Hypothalamus (tissue), 51 donors: ENCODE measurements around the gene RAB42.
"Not testable (repeated sequence)": the region's sequence is repeated elsewhere in the genome, so short reads cannot be mapped to it uniquely, and the experiment has no call there.

Source experiments
- DNase-seq, 51 donors: peaks; one replicate each; lab custom pipeline; 2025; lab: John Stamatoyannopoulos, UW

RAB42 gene

DNA sequence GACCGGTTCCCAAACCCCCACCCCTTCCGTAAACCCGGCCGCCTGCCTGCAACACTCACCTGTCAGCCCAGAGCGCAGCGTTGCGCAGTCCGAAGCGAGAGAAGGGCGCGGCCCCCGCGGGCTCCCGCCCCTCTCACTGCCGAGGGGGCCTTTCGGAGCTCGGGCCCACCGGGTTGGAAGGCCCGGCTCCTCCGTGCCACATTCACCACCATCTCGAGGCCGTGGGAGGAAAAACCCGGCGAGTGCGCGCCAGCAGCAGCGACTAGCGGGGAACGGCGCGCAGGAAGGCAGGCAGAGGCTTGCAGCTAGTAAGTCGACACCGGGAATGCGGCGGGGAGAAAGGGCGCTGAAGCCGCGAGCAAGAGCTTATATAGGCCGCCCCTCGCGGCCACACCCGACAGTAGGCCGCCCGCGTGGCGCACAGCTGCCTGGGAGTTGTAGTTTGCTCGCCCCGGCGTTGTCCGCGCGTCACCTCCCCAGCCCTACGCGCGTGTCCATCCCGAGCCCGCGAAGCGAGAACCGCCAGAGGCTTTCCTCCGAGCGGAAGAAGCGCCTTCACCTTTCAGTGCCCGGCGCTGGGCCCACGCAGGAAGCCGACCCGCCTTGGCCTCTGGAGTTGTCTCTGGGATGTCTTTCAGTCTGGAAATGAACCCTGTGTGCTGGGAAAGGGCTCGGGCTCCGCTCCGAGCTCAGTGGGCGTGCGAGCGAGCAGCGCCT is 10.4 kb upstream of the RAB42 start:
- DNase-seq, result peak; percentile 29 to 96 (median 90)

GRCh38 chr1:28582248-28582615 is 9.8 kb upstream of the RAB42 start:
- DNase-seq, result no peak

- not testable (repeated sequence) for DNase-seq
Measured at GRCh38 chr1:28586585-28587391, 5.3 kb upstream of the RAB42 start.

- DNase-seq, result peak in 1 of 51 donors; percentile 4
Measured at GRCh38 chr1:28592321-28593071, 431 bp downstream of the RAB42 start.

DNA sequence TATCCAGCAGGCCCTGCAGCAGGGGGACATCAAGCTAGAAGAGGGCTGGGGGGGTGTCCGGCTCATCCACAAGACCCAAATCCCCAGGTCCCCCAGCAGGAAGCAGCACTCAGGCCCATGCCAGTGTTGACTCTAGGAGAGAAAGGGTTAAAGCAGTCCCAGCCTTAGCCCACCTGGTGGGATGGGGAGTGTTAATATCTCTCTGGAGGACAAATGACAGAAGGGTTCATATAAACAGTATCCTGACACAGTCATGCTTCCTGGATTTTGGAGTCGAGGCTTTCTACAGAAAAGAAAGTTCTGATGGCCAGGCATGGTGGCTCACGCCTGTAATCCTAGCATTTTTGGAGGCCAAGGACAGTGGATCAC is 1.9 kb downstream of the RAB42 start:
- not testable (repeated sequence) for DNase-seq

GRCh38 chr1:28594686-28595411 is 2.8 kb downstream of the RAB42 start:
- peak in 6 of 51 donors; percentile 3 to 14 (median 10) for DNase-seq

- no peak for DNase-seq
Measured at GRCh38 chr1:28595412-28596191, 3.5 kb downstream of the RAB42 start.

DNA sequence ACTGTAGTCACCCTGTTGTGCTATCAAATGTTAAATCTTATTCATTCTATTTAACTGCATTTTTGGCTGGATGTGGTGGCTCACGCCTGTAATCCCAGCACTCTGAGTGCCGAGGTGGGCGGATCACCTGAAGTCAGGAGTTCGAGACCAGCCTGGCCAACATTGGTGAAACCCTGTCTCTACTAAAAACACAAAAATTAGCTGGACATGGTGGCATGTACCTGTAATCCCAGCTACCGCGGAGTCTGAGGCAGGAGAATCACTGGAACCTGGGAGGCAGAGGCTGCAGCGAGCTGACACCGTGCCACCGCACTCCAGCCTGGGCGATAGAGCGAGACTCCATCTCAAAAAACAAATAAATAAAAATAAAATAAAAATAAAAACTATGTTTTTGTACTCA is 4.2 kb downstream of the RAB42 start:
- not testable (repeated sequence) for DNase-seq

DNA sequence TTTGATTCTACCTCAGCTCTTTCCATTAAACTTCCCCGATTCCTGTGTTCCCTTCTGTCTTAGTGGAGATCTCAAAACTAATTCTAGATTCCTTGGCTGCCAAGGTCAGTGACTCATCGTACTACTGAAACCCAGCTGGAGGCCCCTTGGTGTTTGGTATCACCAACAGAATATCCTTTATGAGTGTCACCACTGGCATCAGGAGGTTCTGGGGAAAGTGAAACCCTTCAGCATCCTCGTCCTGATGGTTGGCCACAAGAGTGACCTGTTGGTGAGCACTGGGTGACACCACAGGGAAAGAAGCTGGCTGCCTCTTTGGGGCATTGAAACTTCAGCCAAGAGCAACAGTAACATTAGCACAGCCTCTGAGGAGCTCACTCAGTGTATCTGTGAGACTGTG is 9.6 kb downstream of the RAB42 start:
- DNase-seq, result no peak

GRCh38 chr1:28602536-28603439 is 10.7 kb downstream of the RAB42 start:
- DNase-seq, result peak in 29 of 51 donors; percentile 4 to 76 (median 31)

- no peak for DNase-seq
Measured at GRCh38 chr1:28604411-28604810, 12.3 kb downstream of the RAB42 start.

DNA sequence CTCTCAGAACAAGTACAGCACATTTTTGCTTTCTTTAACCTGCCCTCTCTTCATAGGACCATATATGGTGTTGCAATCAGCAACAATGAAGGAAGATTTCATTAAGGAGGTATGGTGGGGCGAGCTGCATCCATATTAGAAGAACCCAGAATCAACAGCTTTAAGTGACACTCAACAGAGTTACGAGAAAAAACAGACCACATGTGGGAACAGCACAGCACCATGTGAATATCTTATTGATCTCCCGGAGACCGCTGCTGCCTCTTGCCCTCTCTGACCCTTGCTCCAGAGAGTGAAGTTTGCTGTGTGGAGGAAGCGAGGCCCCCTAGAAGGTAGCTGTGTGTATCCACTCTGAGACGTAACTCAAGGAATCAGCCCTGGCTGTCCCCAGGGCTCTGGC is 12.9 kb downstream of the RAB42 start:
- DNase-seq, result no peak

- DNase-seq, result no peak
Measured at GRCh38 chr1:28606771-28607170, 14.7 kb downstream of the RAB42 start.

- no peak for DNase-seq
Measured at GRCh38 chr1:28613175-28613574, 21.1 kb downstream of the RAB42 start.

- no peak for DNase-seq
Measured at GRCh38 chr1:28631713-28632112, 39.6 kb downstream of the RAB42 start.

GRCh38 chr1:28632560-28632959 is 40.5 kb downstream of the RAB42 start:
- DNase-seq, result no peak

DNA sequence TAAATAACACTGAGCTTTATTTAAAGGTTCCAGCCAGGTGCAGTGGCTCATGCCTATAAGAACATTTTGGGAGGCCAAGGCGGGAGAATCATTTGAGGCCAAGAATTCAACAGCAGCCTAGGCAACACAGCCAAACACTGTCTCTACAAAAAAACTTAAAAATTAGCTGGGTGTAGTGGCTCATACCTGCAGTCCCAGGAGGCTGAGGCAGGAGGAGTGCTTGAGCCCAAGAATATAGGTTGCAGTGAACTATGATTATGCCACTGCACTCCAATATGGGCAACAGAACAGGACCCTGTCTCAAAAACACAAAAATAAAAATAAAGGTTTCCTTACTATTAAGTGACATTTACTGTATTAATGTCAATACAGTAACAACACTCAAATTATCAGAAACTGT is 48.7 kb downstream of the RAB42 start:
- DNase-seq, result no peak

DNA sequence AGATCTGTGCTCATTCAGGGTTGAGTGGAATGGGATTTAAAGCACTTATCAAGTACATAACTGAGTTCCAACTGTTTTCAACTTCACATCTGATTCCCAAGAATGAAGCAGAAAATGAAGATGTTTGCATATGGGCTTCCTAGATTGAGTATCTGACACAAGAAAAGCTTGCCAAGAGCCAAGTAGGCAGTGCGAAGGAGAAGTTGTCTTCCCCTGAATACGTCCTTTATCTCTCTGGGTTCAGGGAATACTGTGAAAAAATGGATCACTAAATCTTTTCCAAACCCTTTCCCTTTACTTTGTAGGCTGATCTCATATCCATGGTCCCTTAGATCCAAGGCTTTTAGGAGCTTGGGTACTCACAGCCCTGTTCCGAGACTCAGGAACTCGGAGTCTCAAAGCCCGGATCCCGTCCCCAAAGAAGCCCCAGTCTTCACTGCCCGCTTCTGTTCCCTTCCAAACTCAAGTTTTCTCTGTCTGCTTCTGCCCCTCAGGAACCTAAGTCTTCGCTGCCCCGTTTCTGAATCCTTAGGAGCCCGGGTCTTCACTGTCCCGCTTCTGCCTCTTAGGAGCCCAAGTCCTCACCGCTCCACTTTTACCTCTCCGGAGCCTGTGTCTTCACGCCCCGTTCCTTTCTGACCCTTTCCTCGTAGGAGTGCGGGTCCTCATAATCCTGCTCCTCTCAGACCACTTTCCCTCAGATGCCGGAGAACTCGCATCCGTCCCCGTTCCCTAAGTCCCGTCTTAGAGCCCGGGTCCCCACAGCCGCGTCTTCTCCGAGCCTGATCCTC is 50.2 kb downstream of the RAB42 start:
- peak in 2 of 51 donors; percentile 8 to 36 for DNase-seq
